Measurements from ENCODE around the gene ACOX1. TPM values are rescaled to one million over a fixed set of nuclear protein-coding genes. Genes with fewer than 3 reads are reported as not detected.

The ACOX1 gene
- total RNA-seq, 4 donors from 2014 or later = 46.9 to 73.3 (median 62.3) TPM

GRCh38 chr17:75925103-75925502 is 53.9 kb downstream of the ACOX1 start:
- intact Hi-C loops (cut with DNase I) = no loop called here
- no peak for TF ChIP-seq POLR2A (IDR thresholded peaks at IDR 0.05)
- TF ChIP-seq CTCF (IDR thresholded peaks at IDR 0.05) = no peak
- WGBS, 2 donors = 100% methylated on average over 5 of the region's 11 CpGs; no CpG with 5 or more reads in 1 of the 2 donors

GRCh38 chr17:75922963-75923874 is 55.7 kb downstream of the ACOX1 start:
- TF ChIP-seq CTCF (IDR thresholded peaks at IDR 0.05) (no peak), POLR2A (IDR thresholded peaks at IDR 0.05) (no peak)
- WGBS, 2 donors = 76 to 87% methylated on average over 3 to 8 of the region's 19 CpGs
- Histone ChIP-seq H3K27me3 (no peaks in the 10 kb centered on the region), H3K27ac (peak overlapping the region in 1 of 4 donors; percentile 9), H3K36me3 (peaks cover 0 to 72% (median 0%) of the 10 kb centered on the region in 3 donors), H3K9me3 (no peaks in the 10 kb centered on the region), H3K4me3 (no peak overlapping the region), H3K4me1 (peaks cover 7 to 41% (median 11%) of the 10 kb centered on the region in 3 donors)
- intact Hi-C loops (cut with DNase I) = no loop called here
- no peak for DNase-seq

More at GRCh38 chr17:75925103-75925502, 53.9 kb downstream of the ACOX1 start:
- Histone ChIP-seq H3K9me3 (no peaks in the 10 kb centered on the region), H3K27ac (no peak overlapping the region), H3K27me3 (no peaks in the 10 kb centered on the region), H3K36me3 (peaks cover 0 to 53% (median 0%) of the 10 kb centered on the region in 3 donors), H3K4me3 (no peak overlapping the region), H3K4me1 (peaks cover 7 to 41% (median 11%) of the 10 kb centered on the region in 3 donors)
- DNase-seq = no peak

GRCh38 chr17:75922173-75922961 is 56.6 kb downstream of the ACOX1 start:
- intact Hi-C loops (cut with DNase I) = no loop called here

GRCh38 chr17:75921596-75921995 is 57.4 kb downstream of the ACOX1 start:
- intact Hi-C loops (cut with DNase I) = no loop called here
- Histone ChIP-seq H3K36me3 (peaks cover 0 to 88% (median 0%) of the 10 kb centered on the region in 3 donors), H3K27me3 (no peaks in the 10 kb centered on the region), H3K27ac (no peak overlapping the region), H3K4me3 (no peak overlapping the region), H3K4me1 (peaks cover 2 to 25% (median 7%) of the 10 kb centered on the region in 3 donors), H3K9me3 (no peaks in the 10 kb centered on the region)
- 100% methylated on average over 4 of the region's 15 CpGs; no CpG with 5 or more reads in 1 of the 2 donors for WGBS, 2 donors
- no peak for TF ChIP-seq CTCF (IDR thresholded peaks at IDR 0.05)
- no peak for TF ChIP-seq POLR2A (IDR thresholded peaks at IDR 0.05)
- no peak for DNase-seq

More at GRCh38 chr17:75922173-75922961, 56.6 kb downstream of the ACOX1 start:
- no peak for DNase-seq
- H3K27me3 ChIP-seq = no peaks in the 10 kb centered on the region
- TF ChIP-seq POLR2A (IDR thresholded peaks at IDR 0.05) = no peak
- no peak for TF ChIP-seq CTCF (IDR thresholded peaks at IDR 0.05)
- WGBS, 2 donors = 87 to 89% methylated on average over 9 to 14 of the region's 18 CpGs
- H3K27ac ChIP-seq = no peak overlapping the region
- H3K9me3 ChIP-seq = no peaks in the 10 kb centered on the region
- H3K4me1 ChIP-seq = peaks cover 7 to 33% (median 8%) of the 10 kb centered on the region in 3 donors
- H3K4me3 ChIP-seq = no peak overlapping the region
- H3K36me3 ChIP-seq = peaks cover 0 to 81% (median 0%) of the 10 kb centered on the region in 3 donors
